Keratinocyte (primary cell): ENCODE data around the gene TMA7. TPM values are rescaled to one million over a fixed set of nuclear protein-coding genes. Genes with fewer than 3 reads are reported as not detected.
"Not testable (repeated sequence)": the region's sequence is repeated elsewhere in the genome, so short reads cannot be mapped to it uniquely, and the experiment has no call there.

ENCODE experiments used
- DNase-seq: peaks from one replicate; pipeline ENCODE4 v3.0.0-alpha.2; 2011; ENCODE audit warnings: low read depth, missing footprints, low spot score
- FAIRE-seq: peaks from 2 replicates; lab custom pipeline; 2011; peaks lifted over from hg19 to GRCh38; lab: Jason Lieb, UNC
- H2AFZ ChIP-seq: 2 replicates; pipeline ENCODE4 v1.6.0; 2012; ENCODE audit warnings: low read length, control low read depth, inconsistent platforms; ENCODE audit not compliant: control insufficient read depth
- H3K27ac ChIP-seq: 2 replicates; pipeline ENCODE4 v1.5.1; 2011; ENCODE audit warnings: low read length; ENCODE audit not compliant: control insufficient read depth, insufficient read depth
- H3K27me3 ChIP-seq: 3 replicates; pipeline ENCODE4 v1.6.0; 2011; ENCODE audit warnings: low read length; ENCODE audit not compliant: control insufficient read depth, insufficient read depth; ENCODE audit errors: extremely low read depth
- H3K36me3 ChIP-seq, 2 experiments: 2 replicates in 1 of 2; 3 replicates in 1 of 2; pipeline ENCODE4 v1.5.1; 2011; ENCODE audit warnings: low read length in 2 of 2, mild to moderate bottlenecking in 1 of 2; ENCODE audit not compliant: control insufficient read depth in 2 of 2, insufficient read depth in 2 of 2; ENCODE audit errors: extremely low read depth in 1 of 2
- H3K4me1 ChIP-seq: 3 replicates; pipeline ENCODE4 v1.5.1; 2011; ENCODE audit warnings: low read length; ENCODE audit not compliant: control insufficient read depth, insufficient read depth; ENCODE audit errors: extremely low read depth
- H3K4me2 ChIP-seq: 3 replicates; pipeline ENCODE4 v1.6.0; 2011; ENCODE audit warnings: low read depth, low read length; ENCODE audit not compliant: control insufficient read depth, insufficient read depth; ENCODE audit errors: extremely low read depth
- H3K4me3 ChIP-seq, 3 experiments: fragments of 200-600 bp in 1 of 3; sonication (generic) in 1 of 3; 2 replicates in 2 of 3; 3 replicates in 1 of 3; pipeline ENCODE4 v1.5.1; 2011 to 2016; ENCODE audit warnings: low read length in 3 of 3, mild to moderate bottlenecking in 3 of 3, control low read depth in 2 of 3, inconsistent platforms in 1 of 3, low read depth in 1 of 3, mixed read lengths in 1 of 3, mixed run types in 1 of 3, moderate library complexity in 1 of 3; ENCODE audit not compliant: control insufficient read depth in 2 of 3, insufficient read depth in 2 of 3; ENCODE audit errors: extremely low read depth in 1 of 3
- H3K79me2 ChIP-seq: 2 replicates; pipeline ENCODE4 v1.6.0; 2012; ENCODE audit warnings: low read length; ENCODE audit not compliant: control insufficient read depth, insufficient read depth
- H3K9ac ChIP-seq: 3 replicates; pipeline ENCODE4 v1.6.0; 2011; ENCODE audit warnings: low read length; ENCODE audit not compliant: control insufficient read depth, insufficient read depth; ENCODE audit errors: extremely low read depth
- H3K9me1 ChIP-seq: 3 replicates; pipeline ENCODE4 v1.6.0; 2011; ENCODE audit warnings: low read length; ENCODE audit not compliant: control insufficient read depth, insufficient read depth; ENCODE audit errors: extremely low read depth
- H3K9me3 ChIP-seq: 2 replicates; pipeline ENCODE4 v1.5.1; 2012; ENCODE audit warnings: low read depth, low read length; ENCODE audit not compliant: control insufficient read depth
- H4K20me1 ChIP-seq: 3 replicates; pipeline ENCODE4 v1.6.0; 2011; ENCODE audit warnings: low read length; ENCODE audit not compliant: control insufficient read depth, insufficient read depth; ENCODE audit errors: extremely low read depth
- CTCF ChIP-seq, 3 experiments: IDR thresholded peaks in 1 of 3; conservative IDR thresholded peaks in 1 of 3; optimal IDR thresholded peaks in 1 of 3; 2 replicates in 2 of 3; 3 replicates in 1 of 3; pipeline versions ENCODE3 to v1.5.1; 2011; ENCODE audit warnings: low read length in 3 of 3, mild to moderate bottlenecking in 3 of 3, moderate library complexity in 2 of 3, control low read depth in 1 of 3, inconsistent platforms in 1 of 3; ENCODE audit not compliant: insufficient read depth in 2 of 3; ENCODE audit errors: extremely low read depth in 1 of 3
- EZH2 ChIP-seq: IDR thresholded peaks from one replicate; pipeline ENCODE4 v1.6.1; 2012; ENCODE audit warnings: inconsistent platforms, mild to moderate bottlenecking, low read length, moderate library complexity
- dilution Hi-C: fragments of 300-500 bp; cut with MboI; formaldehyde crosslinking; loops from one replicate; pipeline ENCODE4 v1.7.0; 2020; ENCODE audit warnings: low sequenced_read_pairs; ENCODE audit not compliant: extremely low pct_ligation_motif_present
- polyA plus RNA-seq, 5 experiments: library from polyadenylated mRNA; depleted of rRNA in 3 of 5; stranded (reverse) in 3 of 5; stranded (forward) in 1 of 5; unstranded in 1 of 5; fragments of >200 nt; gene quantifications; 1 replicate in 1 of 5; 2 replicates in 3 of 5; 3 replicates in 1 of 5; pipeline versions ENCODE4 v1.2.1 to v1.2.3, GENCODE V29; 2011 to 2012; ENCODE audit warnings: missing spikeins in 2 of 5, low read depth in 1 of 5, low replicate concordance in 1 of 5

The TMA7 gene
- polyA plus RNA-seq, 1 donor (not counting 4 experiments of a cell fraction or from before 2014, with no cell fraction given): 418 TPM

- no peaks in the 10 kb centered on the region for H3K27me3 ChIP-seq
- H2AFZ ChIP-seq: no peak overlapping the region
- dilution Hi-C loops: no loop called here
- DNase-seq (no peak), FAIRE-seq (no peak)
- no peak overlapping the region for H3K4me2 ChIP-seq
- H3K9me1 ChIP-seq: no peaks in the 10 kb centered on the region
- no peaks in the 10 kb centered on the region for H4K20me1 ChIP-seq
- no peak overlapping the region for H3K4me3 ChIP-seq
- peaks cover 3 to 4% of the 10 kb centered on the region in 2 experiments for H3K36me3 ChIP-seq
- peaks cover 14% of the 10 kb centered on the region for H3K4me1 ChIP-seq
- peaks cover 33% of the 10 kb centered on the region for H3K79me2 ChIP-seq
- H3K9me3 ChIP-seq: no peaks in the 10 kb centered on the region
- no peak overlapping the region for H3K27ac ChIP-seq
- no peak for TF ChIP-seq EZH2
- TF ChIP-seq CTCF (optimal IDR thresholded peaks at IDR 0.05 in 1 of 3, IDR thresholded peaks at IDR 0.05 in 1 of 3, conservative IDR thresholded peaks at IDR 0.05 in 1 of 3; ENCODE audit: extremely low read depth in 1 of 3, insufficient read depth in 2 of 3, low read length in 3 of 3): no peak
- no peak overlapping the region for H3K9ac ChIP-seq
These were observed 33.5 kb downstream of the TMA7 start for GRCh38 chr3:48473617-48473952.

GRCh38 chr3:48474031-48474430 lies 34.0 kb downstream of the TMA7 start:
- H3K9me3 ChIP-seq, H3K4me3 ChIP-seq, H3K36me3 ChIP-seq, DNase-seq, H3K4me2 ChIP-seq, H3K27ac ChIP-seq, H3K9me1 ChIP-seq, H4K20me1 ChIP-seq, dilution Hi-C loops, H3K9ac ChIP-seq, H2AFZ ChIP-seq, FAIRE-seq, H3K27me3 ChIP-seq: not testable (repeated sequence)
- peaks cover 15% of the 10 kb centered on the region for H3K4me1 ChIP-seq
- peaks cover 30% of the 10 kb centered on the region for H3K79me2 ChIP-seq

GRCh38 chr3:48474619-48475018 lies 34.6 kb downstream of the TMA7 start:
- H3K9me3 ChIP-seq: no peaks in the 10 kb centered on the region
- no peak overlapping the region for H3K9ac ChIP-seq
- H3K27ac ChIP-seq: no peak overlapping the region
- H3K27me3 ChIP-seq: no peaks in the 10 kb centered on the region
- H3K36me3 ChIP-seq: peaks cover 0 to 3% of the 10 kb centered on the region in 2 experiments
- no peak for TF ChIP-seq EZH2
- TF ChIP-seq CTCF (optimal IDR thresholded peaks at IDR 0.05 in 1 of 3, IDR thresholded peaks at IDR 0.05 in 1 of 3, conservative IDR thresholded peaks at IDR 0.05 in 1 of 3; ENCODE audit: extremely low read depth in 1 of 3, insufficient read depth in 2 of 3, low read length in 3 of 3): no peak
- H3K79me2 ChIP-seq: peaks cover 24% of the 10 kb centered on the region
- FAIRE-seq: no peak
- no peak overlapping the region for H2AFZ ChIP-seq
- peaks cover 20% of the 10 kb centered on the region for H3K4me1 ChIP-seq
- no peak overlapping the region for H3K4me3 ChIP-seq
- dilution Hi-C loops: no loop called here
- DNase-seq: no peak
- no peak overlapping the region for H3K4me2 ChIP-seq
- no peaks in the 10 kb centered on the region for H3K9me1 ChIP-seq
- no peaks in the 10 kb centered on the region for H4K20me1 ChIP-seq
